NCI-H2227 (cell line): Measurements from ENCODE around the gene ARL16.
A peak's percentile ranks its signal among the peaks of the same experiment; 100 is the strongest.

Experiments used
- DNase-seq: peaks from one replicate; lab custom pipeline; 2025; ENCODE audit not compliant: unreplicated experiment; lab: John Stamatoyannopoulos, UW

The ARL16 gene

GRCh38 chr17:81713004-81713555 is 29.5 kb upstream of the ARL16 start:
- DNase-seq, result no peak

- DNase-seq, result peak; percentile 59
Observed at GRCh38 chr17:81712468-81713003, 28.9 kb upstream of the ARL16 start.

- DNase-seq, result peak; percentile 91
Observed at GRCh38 chr17:81711814-81712467, 28.3 kb upstream of the ARL16 start, which contains the start of gene SLC25A10. TSS of gene SLC25A10 (plus strand) at chr17:81712284. CDS start at chr17:81712427, 143 bp downstream.

- peak; percentile 24 for DNase-seq
Observed at GRCh38 chr17:81710514-81711308, 27.1 kb upstream of the ARL16 start.

GRCh38 chr17:81708739-81709185 is 25.2 kb upstream of the ARL16 start:
- no peak for DNase-seq

GRCh38 chr17:81707725-81708646 is 24.4 kb upstream of the ARL16 start:
- DNase-seq, result no peak

- DNase-seq, result no peak
Observed at GRCh38 chr17:81706757-81707624, 23.4 kb upstream of the ARL16 start.

GRCh38 chr17:81706232-81706611 is 22.6 kb upstream of the ARL16 start:
- DNase-seq, result no peak

GRCh38 chr17:81705518-81706231 is 22.1 kb upstream of the ARL16 start:
- no peak for DNase-seq

GRCh38 chr17:81703747-81704654 is 20.4 kb upstream of the ARL16 start:
- DNase-seq, result no peak

GRCh38 chr17:81702934-81703746 is 19.5 kb upstream of the ARL16 start, which contains the start of gene MRPL12:
TSS of gene MRPL12 (plus strand) at chr17:81703367. CDS start at chr17:81703502, 135 bp downstream.
- DNase-seq, result peak; percentile 98

- DNase-seq, result peak; percentile 38
Observed at GRCh38 chr17:81701288-81702071, 17.9 kb upstream of the ARL16 start.

- DNase-seq, result no peak
Observed at GRCh38 chr17:81700353-81701287, 17.0 kb upstream of the ARL16 start.

- no peak for DNase-seq
Observed at GRCh38 chr17:81697261-81698044, 13.9 kb upstream of the ARL16 start.
